GM12878 (cell line): ENCODE results near the gene ATP8A1. TPM values are rescaled to one million over a fixed set of nuclear protein-coding genes. Genes with fewer than 3 reads are reported as not detected.

Source experiments
- FOS ChIP-seq: IDR thresholded peaks from 3 replicates; pipeline ENCODE4 v1.6.1; 2011; ENCODE audit warnings: borderline replicate concordance; ENCODE audit not compliant: insufficient read length; ENCODE audit errors: extremely low read depth
- HSF1 ChIP-seq: fragments of 150-350 bp; IDR thresholded peaks from 2 replicates; pipeline ENCODE4 v1.6.1; 2014; ENCODE audit warnings: mild to moderate bottlenecking, low read depth, low read length
- KDM1A ChIP-seq: fragments of 200-600 bp; sonication (generic); IDR thresholded peaks from 2 replicates; pipeline ENCODE4 v1.6.1; 2016; ENCODE audit warnings: borderline replicate concordance
- RFX5 ChIP-seq: IDR thresholded peaks from 2 replicates; pipeline ENCODE4 v1.6.1; 2011; ENCODE audit warnings: low read depth, low read length, improper control_type of control experiment
- SPI1 ChIP-seq: IDR thresholded peaks from 2 replicates; pipeline ENCODE4 v1.6.1; 2011; ENCODE audit warnings: low read depth, mild to moderate bottlenecking, low read length, moderate library complexity, borderline replicate concordance; ENCODE audit not compliant: insufficient read depth
- polyA plus RNA-seq, 11 experiments: library from polyadenylated mRNA; depleted of rRNA in 4 of 11; unstranded in 6 of 11; stranded (reverse) in 5 of 11; fragments of >200 nt; fragmentation: Nextera tagmentation in 4 of 11; fragmentation: Illumina TruSeq in 1 of 11; extraction: Ambion mirVana in 4 of 11; extraction: Trizol in 1 of 11; gene quantifications; 1 replicate in 1 of 11; 2 replicates in 10 of 11; pipeline versions ENCODE4 v1.2.1 to v1.2.3, GENCODE V29; 2011 to 2016; ENCODE audit warnings: inconsistent platforms in 2 of 11, missing spikeins in 2 of 11, low read depth in 1 of 11
- total RNA-seq, 4 experiments: library from RNA; depleted of rRNA in 3 of 4; stranded (reverse); fragments of >200 nt in 3 of 4; fragmentation: Illumina TruSeq in 1 of 4; extraction: Trizol in 1 of 4; gene quantifications; 2 replicates each; pipeline versions ENCODE4 v1.2.1 to v1.2.3, GENCODE V29; 2013 to 2021
- TF ChIP-seq, protein P1 (sequence below): fragments of 450-650 bp; formaldehyde crosslinking; IDR thresholded peaks from 2 replicates; pipeline ENCODE4 v1.4.0; 2022; ENCODE audit warnings: mild to moderate bottlenecking, moderate library complexity

ATP8A1 gene
- total and polyA plus RNA-seq, 10 of the 15 experiments (the other 5 are each of a cell fraction or from before 2014, with no cell fraction given): 9.0 to 116 (median 37.3) TPM

DNA sequence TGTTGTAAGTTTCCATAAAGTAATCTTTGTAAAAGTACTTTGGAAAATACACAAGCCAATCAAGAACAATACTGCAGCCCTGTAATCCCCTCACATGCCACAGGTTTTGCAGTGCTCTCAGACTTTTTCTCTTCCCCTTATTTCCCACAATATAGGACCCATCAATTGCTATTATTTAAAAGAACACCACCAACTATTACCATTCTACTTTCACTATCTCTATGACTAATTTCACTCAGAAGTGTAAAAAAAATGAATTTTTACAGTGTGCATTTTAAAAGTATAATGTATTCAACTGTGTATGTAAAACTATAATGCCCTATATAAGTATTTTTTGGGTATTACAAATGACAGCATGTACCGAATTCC is 1.7 kb downstream of the ATP8A1 start (continued):
- TF ChIP-seq, protein P1, sequence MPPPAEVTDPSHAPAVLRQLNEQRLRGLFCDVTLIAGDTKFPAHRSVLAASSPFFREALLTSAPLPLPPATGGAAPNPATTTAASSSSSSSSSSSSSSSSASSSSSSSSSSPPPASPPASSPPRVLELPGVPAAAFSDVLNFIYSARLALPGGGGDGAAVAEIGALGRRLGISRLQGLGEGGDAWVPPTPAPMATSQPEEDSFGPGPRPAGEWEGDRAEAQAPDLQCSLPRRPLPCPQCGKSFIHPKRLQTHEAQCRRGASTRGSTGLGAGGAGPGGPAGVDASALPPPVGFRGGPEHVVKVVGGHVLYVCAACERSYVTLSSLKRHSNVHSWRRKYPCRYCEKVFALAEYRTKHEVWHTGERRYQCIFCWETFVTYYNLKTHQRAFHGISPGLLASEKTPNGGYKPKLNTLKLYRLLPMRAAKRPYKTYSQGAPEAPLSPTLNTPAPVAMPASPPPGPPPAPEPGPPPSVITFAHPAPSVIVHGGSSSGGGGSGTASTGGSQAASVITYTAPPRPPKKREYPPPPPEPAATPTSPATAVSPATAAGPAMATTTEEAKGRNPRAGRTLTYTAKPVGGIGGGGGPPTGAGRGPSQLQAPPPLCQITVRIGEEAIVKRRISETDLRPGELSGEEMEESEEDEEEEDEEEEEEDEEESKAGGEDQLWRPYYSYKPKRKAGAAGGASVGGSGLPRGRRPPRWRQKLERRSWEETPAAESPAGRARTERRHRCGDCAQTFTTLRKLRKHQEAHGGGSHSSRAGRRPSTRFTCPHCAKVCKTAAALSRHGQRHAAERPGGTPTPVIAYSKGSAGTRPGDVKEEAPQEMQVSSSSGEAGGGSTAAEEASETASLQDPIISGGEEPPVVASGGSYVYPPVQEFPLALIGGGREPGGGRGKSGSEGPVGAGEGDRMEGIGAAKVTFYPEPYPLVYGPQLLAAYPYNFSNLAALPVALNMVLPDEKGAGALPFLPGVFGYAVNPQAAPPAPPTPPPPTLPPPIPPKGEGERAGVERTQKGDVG (CRISPR knock-in tag): no peak
- TF ChIP-seq HSF1 (no peak), RFX5 (no peak), FOS (no peak), SPI1 (0 out of 2 replicates have a peak, but pooled peaks have one; percentile 5), KDM1A (no peak)
